Measurements from ENCODE around the gene WASHC1.
"Not testable (repeated sequence)": the region's sequence is repeated elsewhere in the genome, so short reads cannot be mapped to it uniquely, and the experiment has no call there.

The WASHC1 gene, protein sequence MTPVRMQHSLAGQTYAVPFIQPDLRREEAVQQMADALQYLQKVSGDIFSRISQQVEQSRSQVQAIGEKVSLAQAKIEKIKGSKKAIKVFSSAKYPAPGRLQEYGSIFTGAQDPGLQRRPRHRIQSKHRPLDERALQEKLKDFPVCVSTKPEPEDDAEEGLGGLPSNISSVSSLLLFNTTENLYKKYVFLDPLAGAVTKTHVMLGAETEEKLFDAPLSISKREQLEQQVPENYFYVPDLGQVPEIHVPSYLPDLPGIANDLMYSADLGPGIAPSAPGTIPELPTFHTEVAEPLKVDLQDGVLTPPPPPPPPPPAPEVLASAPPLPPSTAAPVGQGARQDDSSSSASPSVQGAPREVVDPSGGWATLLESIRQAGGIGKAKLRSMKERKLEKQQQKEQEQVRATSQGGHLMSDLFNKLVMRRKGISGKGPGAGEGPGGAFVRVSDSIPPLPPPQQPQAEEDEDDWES

DNA sequence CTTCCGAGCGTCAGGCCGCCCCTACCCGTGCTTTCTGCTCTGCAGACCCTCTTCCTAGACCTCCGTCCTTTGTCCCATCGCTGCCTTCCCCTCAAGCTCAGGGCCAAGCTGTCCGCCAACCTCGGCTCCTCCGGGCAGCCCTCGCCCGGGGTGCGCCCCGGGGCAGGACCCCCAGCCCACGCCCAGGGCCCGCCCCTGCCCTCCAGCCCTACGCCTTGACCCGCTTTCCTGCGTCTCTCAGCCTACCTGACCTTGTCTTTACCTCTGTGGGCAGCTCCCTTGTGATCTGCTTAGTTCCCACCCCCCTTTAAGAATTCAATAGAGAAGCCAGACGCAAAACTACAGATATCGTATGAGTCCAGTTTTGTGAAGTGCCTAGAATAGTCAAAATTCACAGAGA, at the start of gene WASHC1:
TSS of gene WASHC1 (minus strand) at position 101 of the 400 bp plus-strand sequence. CDS start 4,457 bp downstream, outside the sequence.
- not testable (repeated sequence) for FAIRE-seq; DNase-seq (ENCODE audit: low spot score)

DNA sequence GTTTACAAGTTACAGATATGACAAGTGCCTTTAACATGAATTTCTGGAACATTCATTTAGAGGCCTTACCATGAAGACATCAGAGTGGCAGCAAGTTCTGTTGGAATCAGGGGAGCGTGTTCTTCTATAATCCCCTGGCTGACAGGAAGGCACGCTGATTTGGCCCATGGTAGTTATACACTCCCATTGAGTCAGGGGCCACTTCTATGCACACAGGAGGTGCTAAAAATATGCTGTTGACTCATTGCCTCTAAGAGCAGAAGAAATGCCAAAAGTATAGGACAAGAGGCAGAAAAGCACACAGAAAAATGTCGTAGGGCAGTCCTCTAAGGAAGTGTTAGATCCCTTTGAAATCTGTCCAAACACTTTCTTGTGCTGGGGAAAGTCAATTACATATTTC, 49.1 kb upstream of the WASHC1 start:
- not testable (repeated sequence) for FAIRE-seq; DNase-seq (ENCODE audit: low spot score)

DNA sequence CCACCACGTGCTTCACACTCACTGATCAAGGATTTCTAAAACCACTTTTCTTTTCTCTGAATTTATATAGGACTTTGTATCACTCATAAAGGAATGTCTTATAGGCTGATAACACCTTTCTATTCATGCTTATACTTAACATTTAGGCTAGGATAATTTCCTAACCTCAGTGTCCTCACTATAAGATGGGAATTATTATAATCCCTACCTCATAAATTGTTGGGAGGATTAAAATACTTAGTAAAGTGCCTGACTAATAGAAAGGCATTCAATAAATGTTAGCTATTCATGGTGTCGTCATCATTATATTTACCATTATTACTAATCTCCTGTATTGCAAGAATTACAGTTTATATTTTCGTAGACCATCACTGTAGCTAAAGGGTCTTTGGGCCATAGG, 47.1 kb upstream of the WASHC1 start:
- DNase-seq (ENCODE audit: low spot score); FAIRE-seq: not testable (repeated sequence)

DNA sequence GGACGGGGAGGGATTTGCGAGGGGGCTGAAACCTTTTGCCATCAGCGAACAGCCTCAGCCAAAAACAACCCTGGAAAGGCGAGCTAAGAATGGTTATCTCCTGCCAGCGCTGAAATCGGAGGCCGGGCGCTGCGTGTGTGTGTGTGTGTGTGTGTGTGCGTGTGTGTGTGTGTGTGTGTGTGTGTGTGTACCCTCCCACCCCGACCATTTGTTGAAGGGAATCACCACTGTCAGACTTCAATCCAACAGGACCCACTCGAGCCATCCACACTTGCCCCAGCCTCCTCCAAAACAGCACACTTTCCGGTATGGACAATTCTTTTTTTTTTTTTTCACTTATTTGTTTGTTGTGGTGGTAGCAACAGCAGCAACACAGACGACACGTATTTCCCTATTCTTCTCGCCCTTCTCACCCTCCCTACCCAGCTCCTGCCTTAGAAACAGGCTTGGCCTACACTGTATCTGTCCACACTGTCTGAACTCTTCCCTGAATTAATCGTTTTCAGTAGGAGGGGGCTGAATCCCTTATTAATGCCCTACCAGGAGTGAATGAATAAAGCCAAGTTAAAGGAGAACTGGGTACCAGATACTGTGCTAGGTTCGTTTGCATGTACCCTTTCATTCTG, 44.8 kb upstream of the WASHC1 start:
- not testable (repeated sequence) for FAIRE-seq; DNase-seq (ENCODE audit: low spot score)

DNA sequence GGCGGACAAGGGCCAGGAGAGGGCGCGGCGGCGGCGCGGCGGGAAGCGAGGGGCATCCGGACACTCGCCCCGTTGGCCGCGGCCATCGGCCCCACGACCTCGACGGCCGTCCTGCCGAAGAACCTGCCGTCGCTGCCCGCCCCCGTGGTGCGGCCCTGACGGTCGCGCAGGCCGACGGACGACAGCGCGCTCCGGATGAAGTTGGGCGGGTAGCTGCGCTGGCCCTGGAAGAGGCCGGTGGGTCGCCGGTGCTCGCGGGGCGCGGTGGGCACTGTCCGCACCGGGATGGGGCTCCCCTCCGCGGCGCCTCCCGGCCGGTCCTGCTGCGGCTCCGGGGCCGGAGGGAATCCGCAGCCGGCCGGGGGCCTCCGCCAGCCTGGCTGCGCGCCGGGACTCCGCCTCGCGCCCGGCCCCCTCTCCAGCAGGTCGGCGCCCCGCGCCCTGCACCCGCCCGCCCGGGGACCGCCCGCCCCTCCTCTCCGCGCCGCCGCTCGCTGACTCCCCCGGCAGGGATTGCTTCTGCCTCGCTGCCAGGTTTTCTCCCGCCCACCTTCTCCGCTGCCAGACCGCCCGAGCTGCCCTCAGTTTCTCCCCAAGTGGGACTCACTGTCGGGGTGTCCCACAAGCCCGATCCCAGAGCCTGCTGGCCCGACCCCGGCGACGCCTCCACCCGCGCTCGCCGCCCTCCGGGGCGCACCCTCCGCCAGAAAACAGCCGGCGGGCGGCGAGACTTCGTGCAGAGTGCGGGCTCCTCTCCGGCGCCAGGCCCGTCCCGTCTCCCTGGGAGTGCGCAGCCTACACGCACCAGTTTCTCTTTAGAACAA, 44.0 kb upstream of the WASHC1 start:
- not testable (repeated sequence) for DNase-seq (ENCODE audit: low spot score); FAIRE-seq

DNA sequence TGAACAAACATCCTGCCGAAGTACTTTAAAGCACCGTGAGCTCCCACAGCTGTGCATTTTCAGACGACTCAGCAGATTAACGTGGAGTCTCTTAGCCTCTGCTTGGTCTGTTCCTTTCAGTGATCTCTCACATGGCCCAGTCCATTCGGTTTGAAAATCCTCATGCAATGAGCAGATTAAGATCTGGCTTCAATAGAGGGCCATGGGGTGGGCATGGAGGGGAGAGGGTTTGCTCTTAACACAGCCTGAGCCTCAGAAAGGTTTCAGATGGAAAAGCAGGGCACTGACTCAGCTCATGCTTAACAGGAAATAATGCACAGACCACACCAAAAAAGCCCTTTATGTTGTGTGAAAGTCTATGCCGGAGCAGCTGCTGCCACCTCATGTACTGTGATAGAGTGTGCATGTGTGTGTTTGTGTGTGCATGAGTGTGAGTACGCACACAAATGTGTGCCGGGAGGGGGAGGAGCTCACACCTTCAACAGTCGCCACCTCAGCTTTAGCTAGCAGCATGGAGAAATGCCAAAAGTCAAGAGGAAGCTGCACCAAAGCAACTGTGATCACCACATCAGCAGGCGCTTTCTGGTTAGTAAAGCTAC, 33.9 kb upstream of the WASHC1 start:
- not testable (repeated sequence) for FAIRE-seq

DNA sequence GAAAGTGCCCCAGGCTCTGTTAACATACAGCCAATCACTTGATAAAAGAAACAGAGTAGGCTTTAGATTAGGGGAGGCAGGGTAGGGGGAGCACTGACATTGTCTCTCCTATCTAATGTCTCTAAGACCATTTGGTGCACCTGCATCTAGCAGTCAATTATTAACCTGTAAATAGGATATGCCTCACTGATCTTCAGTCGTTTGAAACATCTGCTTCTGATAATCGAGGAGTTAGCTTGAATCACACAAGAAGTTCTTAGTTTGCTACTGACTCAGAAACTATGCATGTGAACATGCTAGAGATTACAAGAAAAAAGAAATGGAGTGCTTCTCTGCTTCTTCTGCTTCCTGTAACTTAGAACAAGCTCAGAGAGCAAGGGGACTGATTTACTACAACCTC, 23.4 kb upstream of the WASHC1 start:
- DNase-seq (ENCODE audit: low spot score): peak; percentile 16
- not testable (repeated sequence) for FAIRE-seq

More for the DNA sequence above, 33.9 kb upstream of the WASHC1 start:
- DNase-seq (ENCODE audit: low spot score): not testable (repeated sequence)

DNA sequence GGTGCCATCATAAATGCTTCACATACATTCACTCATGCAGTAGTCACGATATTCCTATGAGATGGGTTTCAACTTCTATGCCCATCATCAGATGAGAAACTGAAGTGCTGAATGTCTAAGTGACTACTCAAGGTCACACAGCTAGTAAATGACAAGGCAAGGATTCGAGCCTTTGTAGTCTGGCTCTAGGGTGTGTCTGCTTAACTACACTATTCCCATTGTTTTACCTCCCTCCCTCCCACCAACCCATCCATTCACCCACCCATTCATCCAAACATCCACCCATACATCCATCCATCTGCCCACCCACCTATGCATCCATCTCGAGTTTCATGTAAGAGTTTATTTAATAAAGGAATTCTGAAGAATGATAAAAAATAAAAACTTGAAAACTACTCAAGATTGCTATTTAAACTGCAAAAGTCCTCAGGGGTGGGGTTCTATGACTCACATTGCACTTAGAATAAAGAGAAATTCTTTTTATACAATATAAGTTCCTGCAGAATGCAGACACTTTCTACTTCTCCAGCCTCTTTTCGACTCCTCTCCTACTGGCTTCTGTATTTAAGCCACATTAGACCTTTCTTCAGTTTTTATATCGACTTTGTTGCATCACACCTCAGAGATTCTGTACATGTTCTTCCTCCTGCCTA, 19.1 kb upstream of the WASHC1 start:
- DNase-seq (ENCODE audit: low spot score); FAIRE-seq: not testable (repeated sequence)

DNA sequence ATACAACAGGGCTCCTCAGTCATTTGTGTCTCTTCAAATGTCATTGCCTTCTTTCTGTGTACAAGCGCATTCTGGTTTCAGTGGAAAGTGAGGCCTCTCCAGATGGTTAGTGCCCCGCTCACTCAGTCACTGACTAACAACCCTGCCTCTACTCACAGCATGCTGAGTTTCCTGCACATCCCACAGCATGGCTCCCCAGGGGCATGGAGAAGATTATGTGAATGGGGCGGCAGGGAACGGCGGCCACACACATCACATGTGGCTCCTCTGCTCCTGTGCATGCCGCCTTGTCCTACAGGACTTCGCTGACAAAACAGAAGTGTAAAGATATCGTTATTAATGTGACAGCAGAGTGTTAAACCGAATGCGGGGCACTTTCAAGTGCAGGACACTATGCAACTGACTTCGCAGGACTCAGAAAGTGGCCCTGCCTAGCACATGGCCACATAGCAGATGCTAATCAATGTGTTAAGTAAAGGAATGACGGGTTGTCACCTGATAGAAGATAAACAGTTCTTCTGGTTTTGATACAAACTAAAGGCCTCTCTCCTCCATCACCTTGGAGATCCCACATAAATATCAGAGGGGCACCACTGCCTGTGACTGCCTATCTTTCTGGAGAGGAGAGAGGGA, 17.5 kb upstream of the WASHC1 start:
- FAIRE-seq; DNase-seq (ENCODE audit: low spot score): not testable (repeated sequence)

DNA sequence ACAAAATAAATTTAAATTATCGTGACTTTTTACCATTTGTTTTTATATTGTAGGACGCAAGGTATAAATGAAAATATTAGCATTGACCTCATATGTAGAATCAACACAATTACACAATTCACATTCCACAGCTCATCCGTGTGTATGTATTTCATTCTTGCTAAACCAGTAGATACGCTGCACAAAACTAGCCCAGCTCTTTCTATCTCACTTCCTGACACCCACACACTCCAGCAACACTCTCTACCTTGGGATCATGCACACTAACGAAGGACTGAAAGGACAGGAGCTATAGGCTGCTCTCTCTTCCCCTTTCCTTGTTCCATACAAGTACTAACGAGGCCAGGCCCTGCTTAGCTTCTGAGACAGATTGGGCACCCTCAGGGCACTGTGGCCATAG, 16.9 kb upstream of the WASHC1 start:
- not testable (repeated sequence) for FAIRE-seq; DNase-seq (ENCODE audit: low spot score)

DNA sequence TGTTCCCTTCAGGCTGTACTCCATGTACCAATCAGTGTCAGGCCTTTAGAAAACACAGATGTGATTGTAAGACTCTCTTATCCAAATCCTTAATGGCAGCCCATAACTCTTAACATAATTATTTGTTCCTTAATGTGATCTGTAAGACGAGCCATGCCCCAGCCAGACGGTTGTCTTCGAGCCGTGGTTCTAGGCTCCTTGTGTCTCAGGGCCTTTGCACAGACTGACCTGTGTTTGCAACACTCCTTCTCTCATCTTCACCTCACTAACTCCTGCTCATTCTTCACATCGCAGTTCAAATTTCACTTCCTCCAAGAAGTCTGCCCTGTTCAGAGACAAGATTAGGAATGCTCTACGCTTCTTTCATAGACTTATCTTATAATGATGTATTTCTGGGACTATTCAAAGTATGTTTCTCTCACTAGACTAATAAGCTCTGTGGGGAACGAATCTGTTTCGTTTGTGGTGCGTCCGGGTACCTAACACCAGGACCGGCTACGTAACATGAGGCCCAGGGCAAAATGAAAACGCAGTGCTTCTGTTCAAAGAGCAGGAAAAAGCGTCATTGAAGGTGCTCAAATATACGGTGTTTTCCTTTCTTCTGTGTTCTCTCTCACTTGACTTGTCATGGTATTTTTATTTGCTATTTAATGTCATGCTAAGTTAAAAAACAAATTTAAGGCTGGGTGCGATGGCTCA, 16.1 kb upstream of the WASHC1 start:
- not testable (repeated sequence) for FAIRE-seq; DNase-seq (ENCODE audit: low spot score)

DNA sequence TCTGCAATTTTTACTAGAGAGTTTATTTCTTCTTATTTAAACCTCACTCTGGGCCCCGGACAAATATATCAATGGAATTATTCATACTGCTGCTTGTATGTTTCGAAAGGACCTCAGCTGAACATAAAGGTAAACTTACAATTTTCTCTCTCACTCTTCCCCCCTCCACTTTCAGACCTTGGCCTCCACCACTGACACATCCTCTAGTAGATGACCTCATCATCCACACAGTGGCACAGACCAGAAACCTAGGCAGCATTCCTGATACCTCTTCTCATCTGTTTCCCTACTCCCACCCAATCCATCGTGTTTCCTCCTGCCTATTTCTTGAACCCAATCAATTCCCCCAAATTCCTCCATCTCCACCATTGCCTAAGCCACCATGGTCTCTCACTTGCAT, 15.2 kb upstream of the WASHC1 start:
- FAIRE-seq; DNase-seq (ENCODE audit: low spot score): not testable (repeated sequence)

DNA sequence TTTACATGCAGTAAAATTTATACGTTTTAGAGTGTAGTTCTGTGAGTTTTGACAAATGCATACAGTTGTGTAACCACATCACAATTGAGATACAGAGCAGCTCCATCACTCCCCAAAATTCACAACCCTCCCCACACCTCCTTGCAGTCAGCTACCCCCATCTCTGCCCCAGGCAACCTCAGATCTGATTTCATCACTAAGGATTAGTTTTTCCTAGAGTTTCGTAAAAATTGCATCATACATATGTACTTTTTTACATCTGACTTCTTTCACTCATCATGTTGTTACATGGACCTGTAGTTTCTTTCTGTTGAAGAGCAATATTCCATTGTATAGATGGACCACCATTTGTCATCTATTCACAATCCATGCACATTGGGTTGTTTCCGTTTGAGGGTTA, 14.4 kb upstream of the WASHC1 start:
- DNase-seq (ENCODE audit: low spot score); FAIRE-seq: not testable (repeated sequence)

DNA sequence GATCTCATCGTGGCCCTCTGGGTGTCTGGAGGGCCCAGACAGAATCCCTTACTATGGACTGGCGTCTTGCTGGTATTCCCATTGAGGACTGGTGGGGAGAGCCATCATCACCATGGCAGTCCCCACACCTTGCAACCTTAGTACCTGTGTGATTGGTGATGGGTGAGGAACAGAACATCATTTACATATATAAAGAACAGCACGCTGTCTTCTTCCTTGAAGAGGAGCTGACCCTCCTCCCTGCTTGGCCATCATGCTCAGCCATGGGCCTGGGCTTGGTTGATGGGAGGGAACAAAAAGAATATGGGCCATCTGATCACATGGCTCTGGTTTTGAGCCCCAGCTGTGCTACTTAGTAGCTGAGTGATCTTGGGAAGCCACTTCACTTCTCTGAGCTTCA, 13.9 kb upstream of the WASHC1 start:
- not testable (repeated sequence) for FAIRE-seq; DNase-seq (ENCODE audit: low spot score)

DNA sequence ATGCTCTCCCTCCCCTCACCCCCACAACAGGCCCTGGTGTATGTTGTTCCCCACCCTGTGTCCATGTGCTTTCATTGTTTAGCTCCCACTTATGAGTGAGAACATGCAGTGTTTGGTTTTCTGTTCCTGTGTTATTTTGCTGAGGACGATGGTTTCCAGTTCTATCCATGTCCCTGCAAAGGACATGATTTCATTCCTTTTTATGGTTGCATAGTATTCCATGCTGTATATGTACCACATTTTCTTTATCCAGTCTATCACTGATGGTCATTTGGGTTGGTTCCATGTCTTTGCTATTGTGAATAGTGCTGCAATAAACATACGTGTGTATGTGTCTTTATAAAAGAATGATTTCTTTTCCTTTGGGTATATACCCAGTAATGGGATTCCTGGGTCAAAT, 12.6 kb upstream of the WASHC1 start:
- DNase-seq (ENCODE audit: low spot score); FAIRE-seq: not testable (repeated sequence)

DNA sequence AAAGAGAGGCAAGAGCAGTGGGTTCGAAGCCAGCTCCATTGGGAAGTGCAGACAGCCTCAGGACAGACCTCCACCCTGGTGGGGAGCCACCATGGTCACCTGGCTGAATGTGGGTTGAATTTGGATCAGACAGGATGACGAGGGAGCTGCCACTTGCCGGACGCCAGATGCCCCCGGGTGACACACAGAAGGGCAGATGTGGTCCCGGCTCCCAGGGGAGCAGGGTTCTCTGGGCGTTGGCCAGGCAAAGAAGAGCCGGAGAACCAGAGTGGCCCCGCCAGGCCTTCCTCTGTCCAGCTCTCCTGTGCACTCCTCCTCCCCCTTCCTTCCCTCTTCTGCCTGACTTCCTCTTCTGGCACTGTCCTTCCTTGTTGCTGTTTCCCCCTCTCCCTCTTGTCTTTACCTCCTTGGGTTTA, 12.0 kb upstream of the WASHC1 start:
- DNase-seq (ENCODE audit: low spot score); FAIRE-seq: not testable (repeated sequence)

DNA sequence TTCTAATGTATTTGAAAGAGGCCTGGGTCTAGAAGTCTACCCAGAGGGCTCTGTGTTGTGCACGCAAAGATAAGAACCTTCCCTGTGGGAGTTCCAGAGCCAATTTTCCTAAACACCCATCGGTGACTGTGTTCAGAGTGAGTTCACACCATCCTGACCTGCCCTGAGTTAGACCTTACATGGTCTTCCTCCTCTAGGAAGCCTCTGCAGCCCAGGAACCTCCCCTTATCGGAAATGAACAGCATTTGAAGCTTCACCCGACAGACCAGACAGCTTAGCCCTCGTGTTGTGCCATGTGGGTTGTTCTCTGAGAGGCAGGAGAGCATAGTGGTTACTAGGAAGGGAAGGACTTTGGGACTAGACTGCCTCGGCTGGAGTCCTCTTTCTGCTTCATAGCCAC, 3.1 kb upstream of the WASHC1 start:
- DNase-seq (ENCODE audit: low spot score); FAIRE-seq: not testable (repeated sequence)

DNA sequence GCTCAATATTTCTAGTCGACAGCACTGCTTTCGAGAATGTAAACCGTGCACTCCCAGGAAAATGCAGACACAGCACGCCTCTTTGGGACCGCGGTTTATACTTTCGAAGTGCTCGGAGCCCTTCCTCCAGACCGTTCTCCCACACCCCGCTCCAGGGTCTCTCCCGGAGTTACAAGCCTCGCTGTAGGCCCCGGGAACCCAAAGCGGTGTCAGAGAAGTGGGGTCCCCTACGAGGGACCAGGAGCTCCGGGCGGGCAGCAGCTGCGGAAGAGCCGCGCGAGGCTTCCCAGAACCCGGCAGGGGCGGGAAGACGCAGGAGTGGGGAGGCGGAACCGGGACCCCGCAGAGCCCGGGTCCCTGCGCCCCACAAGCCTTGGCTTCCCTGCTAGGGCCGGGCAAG, 481 bp downstream of the WASHC1 start:
- not testable (repeated sequence) for FAIRE-seq; DNase-seq (ENCODE audit: low spot score)

DNA sequence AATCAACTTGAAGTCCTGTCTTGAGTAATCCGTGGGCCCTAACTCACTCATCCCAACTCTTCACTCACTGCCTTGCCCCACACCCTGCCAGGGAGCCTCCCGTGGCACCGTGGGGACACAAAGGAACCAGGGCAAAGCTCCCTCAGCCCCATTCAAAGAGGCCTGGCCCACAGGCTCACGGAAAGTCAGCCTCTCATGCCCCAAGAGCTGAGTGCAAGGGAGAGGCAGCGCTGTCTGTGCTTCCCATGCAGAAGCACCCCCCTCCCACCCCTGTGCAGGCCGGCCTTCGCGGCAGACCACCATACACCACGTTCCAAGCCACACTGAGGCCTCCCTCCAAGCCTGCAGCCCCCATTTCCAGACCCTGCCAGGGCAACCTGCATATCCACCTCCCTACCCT, 7.6 kb downstream of the WASHC1 start:
- not testable (repeated sequence) for FAIRE-seq; DNase-seq (ENCODE audit: low spot score)

Measured in RCC 7860 (cell line).